A549 (cell line): ENCODE measurements around the gene OCIAD2.

Experiments
- POLR2A ChIP-seq: IDR thresholded peaks from 2 replicates; pipeline ENCODE4 v1.6.1; 2012; ENCODE audit warnings: mild to moderate bottlenecking, low read length
- POLR2AphosphoS2 ChIP-seq: conservative IDR thresholded peaks from 2 replicates; pipeline ENCODE4 v1.6.1; 2012; ENCODE audit warnings: low read length, improper control_type of control experiment, inconsistent platforms
- RCOR1 ChIP-seq: fragments of 150-350 bp; IDR thresholded peaks from 2 replicates; pipeline ENCODE4 v1.6.1; 2014; ENCODE audit warnings: antibody characterized with exemption, low read length, low read depth
- RFX5 ChIP-seq: fragments of 450-650 bp; IDR thresholded peaks from 2 replicates; pipeline ENCODE4 v1.7.1; 2014; ENCODE audit warnings: antibody characterized with exemption, mild to moderate bottlenecking, moderate library complexity
- TF ChIP-seq, protein P1 (sequence below): fragments of >200 bp; sonication (Bioruptor Twin); formaldehyde crosslinking; IDR thresholded peaks from 3 replicates; pipeline ENCODE4 v1.5.1; 2016

DNA sequence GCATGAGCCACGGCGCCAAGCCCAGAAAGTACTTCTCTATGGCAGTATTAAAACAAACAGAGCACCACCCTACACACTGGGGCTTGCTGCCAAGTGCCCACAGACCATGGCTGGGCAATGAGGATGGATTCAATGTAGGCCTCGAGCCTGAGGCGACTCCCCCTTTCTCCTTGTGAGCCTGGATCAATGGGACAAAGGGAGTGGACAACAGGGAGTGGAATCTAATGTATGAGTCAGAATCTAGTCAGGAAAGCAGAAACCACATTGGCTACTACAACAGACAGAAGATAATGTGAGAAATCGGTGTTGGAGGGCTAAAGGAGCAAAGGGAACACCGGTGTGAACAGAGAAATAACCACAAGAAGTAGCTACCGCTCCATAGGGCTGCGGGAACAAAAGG is 37.7 kb upstream of the OCIAD2 start:
- TF ChIP-seq, protein P1, sequence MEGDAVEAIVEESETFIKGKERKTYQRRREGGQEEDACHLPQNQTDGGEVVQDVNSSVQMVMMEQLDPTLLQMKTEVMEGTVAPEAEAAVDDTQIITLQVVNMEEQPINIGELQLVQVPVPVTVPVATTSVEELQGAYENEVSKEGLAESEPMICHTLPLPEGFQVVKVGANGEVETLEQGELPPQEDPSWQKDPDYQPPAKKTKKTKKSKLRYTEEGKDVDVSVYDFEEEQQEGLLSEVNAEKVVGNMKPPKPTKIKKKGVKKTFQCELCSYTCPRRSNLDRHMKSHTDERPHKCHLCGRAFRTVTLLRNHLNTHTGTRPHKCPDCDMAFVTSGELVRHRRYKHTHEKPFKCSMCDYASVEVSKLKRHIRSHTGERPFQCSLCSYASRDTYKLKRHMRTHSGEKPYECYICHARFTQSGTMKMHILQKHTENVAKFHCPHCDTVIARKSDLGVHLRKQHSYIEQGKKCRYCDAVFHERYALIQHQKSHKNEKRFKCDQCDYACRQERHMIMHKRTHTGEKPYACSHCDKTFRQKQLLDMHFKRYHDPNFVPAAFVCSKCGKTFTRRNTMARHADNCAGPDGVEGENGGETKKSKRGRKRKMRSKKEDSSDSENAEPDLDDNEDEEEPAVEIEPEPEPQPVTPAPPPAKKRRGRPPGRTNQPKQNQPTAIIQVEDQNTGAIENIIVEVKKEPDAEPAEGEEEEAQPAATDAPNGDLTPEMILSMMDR = no peak
- TF ChIP-seq POLR2AphosphoS2 (no peak), POLR2A (no peak), RFX5 (no peak), RCOR1 (no peak)
